ENCODE results near the gene TMEM98. TPM values are rescaled to one million over a fixed set of nuclear protein-coding genes. Genes with fewer than 3 reads are reported as not detected.

The TMEM98 gene
- total and polyA plus RNA-seq, 5 donors: 27.6 to 42.7 (median 37.4) TPM

DNA sequence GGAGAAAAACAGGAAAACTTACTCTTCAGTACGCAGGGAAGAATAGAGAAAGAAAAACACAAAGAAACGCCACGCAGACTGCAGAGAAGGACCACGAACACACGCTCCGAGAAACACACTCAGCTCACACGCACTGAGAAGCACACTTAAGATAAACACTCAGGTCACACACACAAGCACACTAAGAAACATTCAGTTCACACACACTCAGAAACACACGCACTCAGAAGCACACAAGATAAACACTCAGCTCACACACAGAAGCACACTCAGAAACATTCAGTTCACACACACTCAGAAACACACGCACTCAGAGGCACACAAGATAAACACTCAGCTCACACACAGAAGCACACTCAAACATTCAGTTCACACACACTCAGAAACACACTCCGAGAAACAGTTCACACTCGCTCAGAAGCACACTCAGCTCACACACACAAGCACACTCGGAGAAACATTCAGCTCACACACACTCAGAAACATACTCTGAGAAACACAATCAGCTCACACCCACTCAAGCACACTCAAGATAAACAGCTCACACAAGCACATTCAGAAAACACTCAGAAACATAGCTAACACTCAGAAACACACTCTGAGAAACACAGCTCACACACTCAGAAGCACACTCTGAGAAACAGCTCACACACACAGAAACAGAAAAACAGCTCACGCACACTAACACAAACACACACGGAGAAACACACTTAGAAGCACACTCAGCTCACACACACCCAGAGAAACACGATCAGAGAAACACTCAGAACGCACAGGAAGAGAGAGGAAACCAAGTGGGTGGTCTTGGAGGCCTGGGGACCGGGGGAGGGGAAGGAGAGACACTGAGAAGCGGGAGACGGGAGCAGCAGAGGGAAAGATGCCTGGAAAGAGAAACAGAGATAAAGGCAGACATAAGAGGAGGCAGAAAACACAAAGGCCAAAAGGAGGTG lies 908 bp downstream of the TMEM98 start:
- DNase-seq: peak in 1 of 3 donors; percentile 36
- Histone ChIP-seq H3K27ac (ENCODE audit: low read length) (no peak overlapping the region), H3K4me1 (ENCODE audit: control insufficient read depth, insufficient read depth, low read length) (no peaks in the 10 kb centered on the region), H3K27me3 (ENCODE audit: control insufficient read depth, insufficient read depth) (no peaks in the 10 kb centered on the region), H3K9me3 (ENCODE audit: control insufficient read depth, low read length) (no peaks in the 10 kb centered on the region), H3K4me3 (ENCODE audit: low read length) (peak overlapping the region; percentile 90)
- intact Hi-C loops (cut with DNase I): loop anchor here in 1 of 4 donors (10.0 kb wide), 1 partner anchor 54 kb away; the partner anchor contains the start of gene MYO1D
- peak; percentile 7 to 13 for ATAC-seq
- WGBS: 21% methylated on average over 19 of the region's 19 CpGs

DNA sequence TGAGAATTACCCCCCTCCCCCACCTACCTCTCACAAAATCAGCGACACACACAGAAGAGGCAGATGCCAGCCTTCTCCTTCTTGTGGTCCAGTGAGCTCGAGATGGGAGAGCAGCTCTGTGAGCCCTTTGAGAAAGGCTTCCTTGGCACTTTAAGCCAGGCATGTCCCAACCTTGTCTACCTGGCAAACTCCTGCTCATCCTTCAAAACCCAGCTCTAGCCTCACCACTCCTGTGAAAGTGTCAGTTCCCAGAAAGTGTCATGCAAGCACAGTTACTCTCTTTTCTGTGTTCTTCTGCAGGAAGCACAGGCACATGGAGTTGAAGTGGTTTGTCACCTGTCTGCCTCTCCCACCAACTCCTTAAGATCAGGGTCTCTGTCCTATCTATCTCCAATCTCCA lies 1.6 kb downstream of the TMEM98 start:
- Histone ChIP-seq H3K27ac (ENCODE audit: low read length) (no peak overlapping the region), H3K27me3 (ENCODE audit: control insufficient read depth, insufficient read depth) (no peaks in the 10 kb centered on the region), H3K4me3 (ENCODE audit: low read length) (no peak overlapping the region), H3K9me3 (ENCODE audit: control insufficient read depth, low read length) (no peaks in the 10 kb centered on the region), H3K4me1 (ENCODE audit: control insufficient read depth, insufficient read depth, low read length) (no peaks in the 10 kb centered on the region)
- intact Hi-C loops (cut with DNase I): loop anchor here in 1 of 4 donors (10.0 kb wide), 1 partner anchor 55 kb away; the partner anchor contains the start of gene MYO1D
- 74% methylated on average over 2 of the region's 2 CpGs for whole genome bisulfite sequencing
- ATAC-seq: no peak
- no peak for DNase-seq

DNA sequence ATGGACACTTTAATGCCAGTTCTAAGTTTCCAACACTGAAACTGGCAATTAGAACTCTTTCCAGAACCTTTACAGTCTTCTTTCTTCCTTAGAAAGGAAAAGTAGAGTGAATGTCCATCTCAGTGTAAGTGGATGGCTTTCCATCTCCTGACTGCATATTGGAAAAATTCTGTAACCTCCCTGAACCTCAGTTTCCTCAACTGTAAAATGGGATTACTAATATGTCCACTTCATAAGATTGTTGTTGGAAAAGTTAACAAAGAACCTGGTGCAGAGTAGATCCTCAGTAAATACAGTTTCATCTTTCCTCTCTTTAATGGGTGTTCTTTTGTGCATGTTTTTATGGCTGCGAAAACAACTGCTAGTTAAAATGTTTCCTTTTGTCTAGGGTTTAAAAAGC lies 2.6 kb downstream of the TMEM98 start:
- ATAC-seq: no peak
- no peaks in the 10 kb centered on the region for H3K9me3 ChIP-seq (ENCODE audit: control insufficient read depth, low read length)
- no peaks in the 10 kb centered on the region for H3K27me3 ChIP-seq (ENCODE audit: control insufficient read depth, insufficient read depth)
- H3K4me1 ChIP-seq (ENCODE audit: control insufficient read depth, insufficient read depth, low read length): no peaks in the 10 kb centered on the region
- H3K4me3 ChIP-seq (ENCODE audit: low read length): no peak overlapping the region
- DNase-seq: no peak
- intact Hi-C loops (cut with DNase I): no loop called here
- 100% methylated on average over 1 of the region's 1 CpG for WGBS
- no peak overlapping the region for H3K27ac ChIP-seq (ENCODE audit: low read length)

DNA sequence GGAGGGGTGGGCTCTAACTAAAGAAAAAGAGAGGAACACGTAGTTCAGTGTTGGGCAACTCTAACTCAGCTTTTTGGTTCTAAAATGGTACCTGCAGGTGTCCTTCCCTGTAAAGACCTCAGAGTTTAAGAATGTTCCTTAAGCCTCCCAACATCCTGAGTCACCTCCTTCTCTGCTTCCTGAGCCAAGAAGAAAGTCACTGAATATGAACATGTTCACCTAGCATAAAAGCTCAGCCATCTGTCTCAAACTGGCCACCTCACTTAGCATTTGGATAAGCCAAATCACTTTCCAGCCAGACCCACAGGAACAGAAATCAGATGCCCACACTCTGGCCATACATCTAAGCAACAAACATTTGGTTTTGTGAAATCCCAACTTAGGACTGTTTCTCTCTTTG lies 3.7 kb downstream of the TMEM98 start:
- H3K27me3 ChIP-seq (ENCODE audit: control insufficient read depth, insufficient read depth): no peaks in the 10 kb centered on the region
- H3K27ac ChIP-seq (ENCODE audit: low read length): no peak overlapping the region
- ATAC-seq (no peak), DNase-seq (no peak)
- H3K9me3 ChIP-seq (ENCODE audit: control insufficient read depth, low read length): no peaks in the 10 kb centered on the region
- WGBS: 81% methylated on average over 1 of the region's 1 CpG
- no peak overlapping the region for H3K4me3 ChIP-seq (ENCODE audit: low read length)
- H3K4me1 ChIP-seq (ENCODE audit: control insufficient read depth, insufficient read depth, low read length): no peaks in the 10 kb centered on the region
- intact Hi-C loops (cut with DNase I): no loop called here

DNA sequence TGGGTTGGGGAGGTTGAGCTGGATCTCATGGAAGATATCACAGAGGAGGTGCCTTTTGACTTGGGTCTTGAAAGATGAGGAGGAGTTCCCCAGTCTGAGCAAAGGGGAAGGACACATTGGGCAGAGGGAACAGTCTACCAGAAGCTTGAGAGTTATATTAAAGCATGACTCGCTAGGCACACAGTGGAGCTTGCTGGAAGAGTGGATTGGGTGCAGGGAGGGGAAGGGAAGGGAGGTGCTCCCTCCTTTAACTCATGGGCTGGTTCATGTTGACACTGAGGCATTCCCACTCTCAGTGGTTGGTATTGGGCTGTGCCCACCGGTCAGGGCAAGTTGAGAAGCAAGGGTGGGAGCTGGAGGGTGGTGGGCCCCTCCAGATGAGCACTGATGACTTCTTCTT lies 5.9 kb downstream of the TMEM98 start:
- Histone ChIP-seq H3K9me3 (ENCODE audit: control insufficient read depth, low read length) (no peaks in the 10 kb centered on the region), H3K27me3 (ENCODE audit: control insufficient read depth, insufficient read depth) (no peaks in the 10 kb centered on the region), H3K27ac (ENCODE audit: low read length) (no peak overlapping the region), H3K4me3 (ENCODE audit: low read length) (no peak overlapping the region), H3K4me1 (ENCODE audit: control insufficient read depth, insufficient read depth, low read length) (no peaks in the 10 kb centered on the region)
- DNase-seq (no peak), ATAC-seq (no peak)
- WGBS: 93% methylated on average over 2 of the region's 2 CpGs
- intact Hi-C loops (cut with DNase I): no loop called here

DNA sequence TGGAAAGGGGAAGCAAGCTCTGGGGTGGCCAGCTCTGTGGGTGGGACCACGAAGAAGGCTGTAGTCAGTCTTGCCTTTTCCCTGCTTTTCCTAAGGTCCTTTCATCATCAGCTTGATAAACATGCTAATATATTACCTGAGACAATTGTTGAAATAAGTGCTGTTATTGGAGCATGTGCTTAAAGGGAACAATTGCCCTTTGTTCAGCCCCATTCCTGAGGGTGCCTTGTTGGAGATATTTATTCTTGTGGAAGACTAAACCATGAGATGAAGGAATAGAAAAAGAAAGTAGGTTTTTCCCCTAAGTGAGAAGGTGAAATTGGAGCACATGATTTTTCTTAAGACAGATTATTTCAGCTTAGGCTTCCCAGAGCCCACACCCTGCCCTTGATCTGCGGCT lies 7.8 kb downstream of the TMEM98 start:
- Histone ChIP-seq H3K4me1 (ENCODE audit: control insufficient read depth, insufficient read depth, low read length) (no peaks in the 10 kb centered on the region), H3K27me3 (ENCODE audit: control insufficient read depth, insufficient read depth) (no peaks in the 10 kb centered on the region), H3K27ac (ENCODE audit: low read length) (no peak overlapping the region), H3K9me3 (ENCODE audit: control insufficient read depth, low read length) (no peaks in the 10 kb centered on the region), H3K4me3 (ENCODE audit: low read length) (no peak overlapping the region)
- no peak for DNase-seq
- intact Hi-C loops (cut with DNase I): loop anchor here in 2 of 4 donors (5.0 kb wide), 1 partner anchor 153 kb away; no protein-coding TSS in a partner anchor
- 90% methylated on average over 2 of the region's 2 CpGs for WGBS
- ATAC-seq: no peak

DNA sequence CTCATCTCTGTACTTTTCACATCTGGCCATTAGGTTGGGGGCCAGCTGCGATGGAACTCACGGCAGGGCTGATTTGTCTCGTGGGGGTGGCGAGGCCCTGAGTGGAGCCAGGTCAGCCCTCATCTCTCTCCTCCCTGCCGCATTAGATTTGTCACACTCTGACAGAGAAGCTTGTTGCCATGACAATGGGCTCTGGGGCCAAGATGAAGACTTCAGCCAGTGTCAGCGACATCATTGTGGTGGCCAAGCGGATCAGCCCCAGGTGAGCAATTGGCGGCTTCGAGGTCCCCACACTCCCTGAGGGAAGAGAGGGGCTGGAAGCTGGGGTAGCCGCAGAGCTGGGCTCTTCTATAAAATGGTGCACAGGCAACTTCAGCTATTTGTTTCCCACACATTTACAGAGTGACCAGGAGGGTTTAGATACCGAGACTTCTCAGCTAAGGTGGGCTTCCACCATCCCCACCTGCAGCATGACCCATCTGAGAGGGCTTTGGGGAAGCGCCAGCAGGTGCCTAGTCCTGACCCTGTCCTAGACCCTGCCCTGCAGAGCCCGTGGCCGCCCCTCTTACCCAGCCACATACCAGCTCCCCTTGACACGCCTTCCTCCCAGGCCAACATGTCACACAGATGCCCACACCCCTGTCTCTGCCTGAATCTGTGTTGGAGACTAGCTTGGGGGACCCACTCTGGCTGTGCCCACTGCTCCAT lies 8.4 kb downstream of the TMEM98 start:
- H3K4me3 ChIP-seq (ENCODE audit: low read length): no peak overlapping the region
- intact Hi-C loops (cut with DNase I): loop anchor here in 2 of 4 donors (5.0 kb wide), 1 partner anchor 154 kb away; no protein-coding TSS in a partner anchor
- H3K27me3 ChIP-seq (ENCODE audit: control insufficient read depth, insufficient read depth): no peaks in the 10 kb centered on the region
- ATAC-seq (no peak), DNase-seq (peak in 2 of 3 donors; percentile 58 to 60)
- 87% methylated on average over 15 of the region's 15 CpGs for WGBS
- no peaks in the 10 kb centered on the region for H3K4me1 ChIP-seq (ENCODE audit: control insufficient read depth, insufficient read depth, low read length)
- H3K27ac ChIP-seq (ENCODE audit: low read length): no peak overlapping the region
- no peaks in the 10 kb centered on the region for H3K9me3 ChIP-seq (ENCODE audit: control insufficient read depth, low read length)

DNA sequence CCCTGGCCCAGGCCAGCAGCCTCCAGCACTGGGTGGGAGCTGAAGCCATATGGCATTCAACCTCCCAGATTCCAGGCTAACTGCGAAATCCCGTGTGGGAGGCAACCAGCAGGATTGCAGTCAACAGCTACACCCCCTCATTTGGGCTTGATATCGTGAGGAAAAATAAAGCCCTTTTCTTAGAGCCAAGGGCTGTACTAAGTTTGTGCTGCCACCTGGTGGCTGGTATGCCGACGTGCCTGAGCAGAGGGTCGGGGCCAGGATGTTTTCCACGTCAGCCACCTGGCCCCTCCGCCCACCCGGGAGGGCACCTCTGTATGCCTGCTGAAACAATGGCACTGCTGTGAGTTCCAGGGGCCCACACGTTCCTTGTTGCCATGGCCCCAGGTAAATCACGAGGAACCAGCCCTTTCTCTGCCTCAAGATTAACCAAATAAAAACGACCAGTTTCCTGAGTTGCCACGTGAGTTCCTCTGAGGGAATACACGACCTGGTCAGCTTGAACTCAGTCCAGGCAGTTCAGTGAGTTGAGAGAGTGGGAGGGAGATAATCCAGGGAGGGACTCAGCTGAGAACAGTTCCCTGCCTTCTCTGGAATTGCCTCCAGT lies 9.0 kb downstream of the TMEM98 start:
- H3K4me1 ChIP-seq (ENCODE audit: control insufficient read depth, insufficient read depth, low read length): no peaks in the 10 kb centered on the region
- DNase-seq (peak; percentile 78 to 92 (median 85)), ATAC-seq (peak; percentile 79 to 86)
- no peak overlapping the region for H3K4me3 ChIP-seq (ENCODE audit: low read length)
- intact Hi-C loops (cut with DNase I): loop anchor here in 2 of 4 donors (5.0 kb wide), 1 partner anchor 155 kb away; no protein-coding TSS in a partner anchor
- H3K9me3 ChIP-seq (ENCODE audit: control insufficient read depth, low read length): no peaks in the 10 kb centered on the region
- WGBS: 13% methylated on average over 14 of the region's 14 CpGs
- no peak overlapping the region for H3K27ac ChIP-seq (ENCODE audit: low read length)
- H3K27me3 ChIP-seq (ENCODE audit: control insufficient read depth, insufficient read depth): no peaks in the 10 kb centered on the region

DNA sequence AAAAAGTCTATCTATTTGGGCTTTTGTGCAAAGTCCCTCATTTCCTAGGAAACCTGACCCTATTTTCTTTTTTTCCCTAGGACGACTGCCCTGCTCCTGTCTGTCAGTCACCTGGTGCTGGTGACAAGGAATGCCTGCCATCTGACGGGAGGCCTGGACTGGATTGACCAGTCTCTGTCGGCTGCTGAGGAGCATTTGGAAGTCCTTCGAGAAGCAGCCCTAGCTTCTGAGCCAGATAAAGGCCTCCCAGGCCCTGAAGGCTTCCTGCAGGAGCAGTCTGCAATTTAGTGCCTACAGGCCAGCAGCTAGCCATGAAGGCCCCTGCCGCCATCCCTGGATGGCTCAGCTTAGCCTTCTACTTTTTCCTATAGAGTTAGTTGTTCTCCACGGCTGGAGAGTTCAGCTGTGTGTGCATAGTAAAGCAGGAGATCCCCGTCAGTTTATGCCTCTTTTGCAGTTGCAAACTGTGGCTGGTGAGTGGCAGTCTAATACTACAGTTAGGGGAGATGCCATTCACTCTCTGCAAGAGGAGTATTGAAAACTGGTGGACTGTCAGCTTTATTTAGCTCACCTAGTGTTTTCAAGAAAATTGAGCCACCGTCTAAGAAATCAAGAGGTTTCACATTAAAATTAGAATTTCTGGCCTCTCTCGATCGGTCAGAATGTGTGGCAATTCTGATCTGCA lies 12.9 kb downstream of the TMEM98 start:
- WGBS: 71% methylated on average over 10 of the region's 10 CpGs

DNA sequence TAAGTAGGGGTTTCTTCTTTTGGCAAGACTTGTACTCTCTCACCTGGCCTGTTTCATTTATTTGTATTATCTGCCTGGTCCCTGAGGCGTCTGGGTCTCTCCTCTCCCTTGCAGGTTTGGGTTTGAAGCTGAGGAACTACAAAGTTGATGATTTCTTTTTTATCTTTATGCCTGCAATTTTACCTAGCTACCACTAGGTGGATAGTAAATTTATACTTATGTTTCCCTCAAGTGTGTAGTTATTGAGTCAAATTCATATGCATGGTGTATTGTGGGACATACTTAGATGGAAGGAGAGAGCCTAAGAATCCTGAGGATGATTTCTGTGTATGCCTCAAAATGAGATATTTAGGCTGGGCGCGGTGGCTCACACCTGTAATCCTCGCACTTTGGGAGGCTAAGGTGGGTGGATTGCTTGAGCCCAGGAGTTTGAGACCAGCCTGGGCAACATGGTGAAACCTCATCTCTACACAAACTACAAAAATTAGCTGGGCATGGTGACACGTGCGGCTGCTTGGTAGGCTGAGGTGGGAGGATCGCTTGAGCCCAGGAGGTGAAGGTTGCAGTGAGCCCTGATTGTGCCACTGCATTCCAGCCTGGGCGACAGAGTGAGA lies 13.6 kb downstream of the TMEM98 start:
- ATAC-seq: no peak
- Histone ChIP-seq H3K9me3 (ENCODE audit: control insufficient read depth, low read length) (no peaks in the 10 kb centered on the region), H3K4me1 (ENCODE audit: control insufficient read depth, insufficient read depth, low read length) (peaks cover 6% of the 10 kb centered on the region), H3K4me3 (ENCODE audit: low read length) (no peak overlapping the region), H3K27ac (ENCODE audit: low read length) (no peak overlapping the region), H3K27me3 (ENCODE audit: control insufficient read depth, insufficient read depth) (no peaks in the 10 kb centered on the region)
- DNase-seq: no peak
- intact Hi-C loops (cut with DNase I): no loop called here
- 94% methylated on average over 8 of the region's 8 CpGs for WGBS

More for the DNA sequence above, 12.9 kb downstream of the TMEM98 start:
- no peak for DNase-seq
- Histone ChIP-seq H3K9me3 (ENCODE audit: control insufficient read depth, low read length) (no peaks in the 10 kb centered on the region), H3K4me3 (ENCODE audit: low read length) (no peak overlapping the region), H3K4me1 (ENCODE audit: control insufficient read depth, insufficient read depth, low read length) (peaks cover 6% of the 10 kb centered on the region), H3K27me3 (ENCODE audit: control insufficient read depth, insufficient read depth) (no peaks in the 10 kb centered on the region), H3K27ac (ENCODE audit: low read length) (no peak overlapping the region)
- intact Hi-C loops (cut with DNase I): no loop called here
- no peak for ATAC-seq

Measured in right cardiac atrium (tissue), 5 donors.